GM19238 (cell line): ENCODE measurements around the gene FAM50A.

Source experiments
- DNase-seq: peaks from one replicate; pipeline ENCODE4 v3.0.0; 2011; ENCODE audit warnings: low spot score; ENCODE audit not compliant: insufficient read length

Gene FAM50A

GRCh38 chrX:154437971-154438893, 5.7 kb upstream of the FAM50A start:
- DNase-seq = no peak

GRCh38 chrX:154439841-154440240, 4.1 kb upstream of the FAM50A start:
- DNase-seq = no peak

GRCh38 chrX:154440623-154441357, 3.2 kb upstream of the FAM50A start:
- no peak for DNase-seq

GRCh38 chrX:154441564-154441963, 2.4 kb upstream of the FAM50A start:
- no peak for DNase-seq

- no peak for DNase-seq
Observed at GRCh38 chrX:154441984-154442707, 1.8 kb upstream of the FAM50A start.

- no peak for DNase-seq
Observed at GRCh38 chrX:154443479-154443910, 446 bp upstream of the FAM50A start.

- no peak for DNase-seq
Observed at GRCh38 chrX:154444755-154445246, 860 bp downstream of the FAM50A start.

- DNase-seq = no peak
Observed at GRCh38 chrX:154445776-154446175, 1.8 kb downstream of the FAM50A start.

- DNase-seq = no peak
Observed at GRCh38 chrX:154446430-154446829, 2.5 kb downstream of the FAM50A start.

GRCh38 chrX:154448484-154448883, 4.5 kb downstream of the FAM50A start:
- DNase-seq = no peak

- no peak for DNase-seq
Observed at GRCh38 chrX:154449618-154450017, 5.7 kb downstream of the FAM50A start.

GRCh38 chrX:154450312-154450711, 6.4 kb downstream of the FAM50A start:
- DNase-seq = no peak

GRCh38 chrX:154452823-154453222, 8.9 kb downstream of the FAM50A start:
- no peak for DNase-seq

- peak; percentile 64 for DNase-seq
Observed at GRCh38 chrX:154457491-154458115, 13.7 kb downstream of the FAM50A start.

GRCh38 chrX:154458116-154458953, 14.4 kb downstream of the FAM50A start, which contains the start of gene PLXNA3:
Gene PLXNA3, plus strand, starts transcription at chrX:154458281. Its CDS starts 1,903 bp downstream, at chrX:154460184.
- no peak for DNase-seq

GRCh38 chrX:154458954-154459778, 15.2 kb downstream of the FAM50A start:
- no peak for DNase-seq

GRCh38 chrX:154459832-154460231, 15.9 kb downstream of the FAM50A start:
- DNase-seq = no peak

GRCh38 chrX:154460326-154460725, 16.4 kb downstream of the FAM50A start:
- DNase-seq = no peak

GRCh38 chrX:154462396-154462795, 18.5 kb downstream of the FAM50A start:
- no peak for DNase-seq
